H9 (cell line): ENCODE data around the gene NPTN. TPM values are rescaled to one million over a fixed set of nuclear protein-coding genes. Genes with fewer than 3 reads are reported as not detected.

Experiments used
- DNase-seq: peaks from one replicate; pipeline ENCODE4 v3.0.0-alpha.2; 2017
- H2AFZ ChIP-seq: one replicate; pipeline ENCODE4 v1.6.1; 2013; ENCODE audit warnings: mild to moderate bottlenecking, low read length, control low read depth, moderate library complexity
- H2AK5ac ChIP-seq: 2 replicates; pipeline ENCODE4 v1.6.1; 2013; ENCODE audit warnings: low read length, control low read depth, mixed read lengths; ENCODE audit not compliant: insufficient read length
- H2BK120ac ChIP-seq: one replicate; pipeline ENCODE4 v1.6.1; 2013; ENCODE audit warnings: low read depth, mild to moderate bottlenecking, low read length, control low read depth, inconsistent platforms; ENCODE audit not compliant: poor library complexity, severe bottlenecking
- H2BK12ac ChIP-seq: 2 replicates; pipeline ENCODE4 v1.6.1; 2013; ENCODE audit warnings: low read length, control low read depth, mixed read lengths, low read depth; ENCODE audit not compliant: insufficient read length
- H2BK15ac ChIP-seq: 2 replicates; pipeline ENCODE4 v1.6.1; 2013; ENCODE audit warnings: low read depth, low read length, control low read depth
- H2BK20ac ChIP-seq: one replicate; pipeline ENCODE4 v1.6.1; 2013; ENCODE audit warnings: low read depth, mild to moderate bottlenecking, low read length, control low read depth, inconsistent platforms; ENCODE audit not compliant: poor library complexity, severe bottlenecking
- H2BK5ac ChIP-seq: 2 replicates; pipeline ENCODE4 v1.6.1; 2013; ENCODE audit warnings: low read length, control low read depth, mixed read lengths; ENCODE audit not compliant: insufficient read length
- H3K14ac ChIP-seq: 2 replicates; pipeline ENCODE4 v1.6.1; 2013; ENCODE audit warnings: low read length, control low read depth; ENCODE audit not compliant: insufficient read depth
- H3K18ac ChIP-seq: 2 replicates; pipeline ENCODE4 v1.6.1; 2013; ENCODE audit warnings: low read depth, mild to moderate bottlenecking, mixed read lengths, low read length, control low read depth; ENCODE audit not compliant: insufficient read length
- H3K23ac ChIP-seq: 2 replicates; pipeline ENCODE4 v1.6.1; 2013; ENCODE audit warnings: low read length, control low read depth, mixed read lengths, low read depth; ENCODE audit not compliant: insufficient read length
- H3K23me2 ChIP-seq: 2 replicates; pipeline ENCODE4 v1.6.1; 2013; ENCODE audit warnings: low read depth, mild to moderate bottlenecking, mixed read lengths, low read length, control low read depth; ENCODE audit not compliant: insufficient read length, poor library complexity, severe bottlenecking
- H3K27ac ChIP-seq: 2 replicates; pipeline ENCODE4 v1.5.1; 2013; ENCODE audit warnings: low read length, control low read depth, mixed read lengths, low read depth; ENCODE audit not compliant: insufficient read length
- H3K27me3 ChIP-seq: 2 replicates; pipeline ENCODE4 v1.6.1; 2013; ENCODE audit warnings: low read length, control low read depth, inconsistent platforms; ENCODE audit not compliant: insufficient read depth
- H3K4ac ChIP-seq: 2 replicates; pipeline ENCODE4 v1.6.1; 2013; ENCODE audit warnings: low read depth, mild to moderate bottlenecking, control low read depth, inconsistent platforms, low read length, moderate library complexity
- H3K4me1 ChIP-seq: 2 replicates; pipeline ENCODE4 v1.6.1; 2013; ENCODE audit warnings: low read length, control low read depth, inconsistent platforms; ENCODE audit not compliant: insufficient read depth
- H3K4me2 ChIP-seq: 2 replicates; pipeline ENCODE4 v1.6.1; 2013; ENCODE audit warnings: low read length, control low read depth, mixed read lengths; ENCODE audit not compliant: insufficient read length, insufficient read depth
- H3K56ac ChIP-seq: 2 replicates; pipeline ENCODE4 v1.6.1; 2013; ENCODE audit warnings: low read depth, mild to moderate bottlenecking, mixed read lengths, low read length, control low read depth; ENCODE audit not compliant: insufficient read length
- H3K79me1 ChIP-seq: 2 replicates; pipeline ENCODE4 v1.6.1; 2013; ENCODE audit warnings: low read depth, mild to moderate bottlenecking, moderate library complexity, low read length, control low read depth, inconsistent platforms; ENCODE audit not compliant: insufficient read depth, poor library complexity, severe bottlenecking
- H3K79me2 ChIP-seq: 2 replicates; pipeline ENCODE4 v1.6.1; 2013; ENCODE audit warnings: low read length, control low read depth, inconsistent platforms; ENCODE audit not compliant: insufficient read depth
- H3K9ac ChIP-seq: 2 replicates; pipeline ENCODE4 v1.6.1; 2013; ENCODE audit warnings: low read length, control low read depth, mixed read lengths; ENCODE audit not compliant: insufficient read length; ENCODE audit errors: extremely low read depth
- H3K9me3 ChIP-seq: one replicate; pipeline ENCODE4 v1.6.1; 2013; ENCODE audit warnings: low read depth, low read length, inconsistent platforms; ENCODE audit not compliant: control insufficient read depth
- H3T11ph ChIP-seq: one replicate; pipeline ENCODE4 v1.6.1; 2013; ENCODE audit warnings: mild to moderate bottlenecking, low read length, control low read depth, inconsistent platforms
- H4K20me1 ChIP-seq: one replicate; pipeline ENCODE4 v1.6.1; 2013; ENCODE audit not compliant: control insufficient read depth, insufficient read length, insufficient read depth
- H4K5ac ChIP-seq: 2 replicates; pipeline ENCODE4 v1.6.1; 2013; ENCODE audit warnings: low read depth, mild to moderate bottlenecking, mixed read lengths, low read length, control low read depth; ENCODE audit not compliant: insufficient read length
- H4K8ac ChIP-seq: replicated peaks from 2 replicates; pipeline ENCODE4 v1.6.1; 2013; ENCODE audit warnings: low read length, control low read depth, mixed read lengths, low read depth; ENCODE audit not compliant: insufficient read length
- H4K91ac ChIP-seq: 2 replicates; pipeline ENCODE4 v1.6.1; 2013; ENCODE audit warnings: low read depth, mild to moderate bottlenecking, moderate library complexity, mixed read lengths, low read length, control low read depth; ENCODE audit not compliant: insufficient read length
- H3K27ac Mint-ChIP-seq, 3 experiments: 2 replicates in 2 of 3; 3 replicates in 1 of 3; pipeline ENCODE4 v1.8.0; 2020 to 2021; ENCODE audit warnings: mixed read lengths in 3 of 3, mild to moderate bottlenecking in 1 of 3, moderate library complexity in 1 of 3
- H3K27me3 Mint-ChIP-seq: 2 replicates; pipeline ENCODE4 v1.8.0; 2021; ENCODE audit warnings: low read depth, mild to moderate bottlenecking, moderate library complexity, mixed read lengths
- H3K36me3 Mint-ChIP-seq, 3 experiments: 2 replicates in 2 of 3; 3 replicates in 1 of 3; pipeline ENCODE4 v1.8.0; 2020 to 2021; ENCODE audit warnings: low read depth in 3 of 3, mixed read lengths in 3 of 3; ENCODE audit not compliant: insufficient read depth in 1 of 3
- H3K4me1 Mint-ChIP-seq, 2 experiments: 2 replicates each; pipeline ENCODE4 v1.8.0; 2020; ENCODE audit warnings: mixed read lengths in 2 of 2
- H3K4me3 Mint-ChIP-seq, 2 experiments: 2 replicates in 1 of 2; 3 replicates in 1 of 2; pipeline ENCODE4 v1.8.0; 2020 to 2021; ENCODE audit warnings: mild to moderate bottlenecking in 2 of 2, mixed read lengths in 2 of 2, moderate library complexity in 1 of 2
- H3K9me3 Mint-ChIP-seq, 2 experiments: 2 replicates in 1 of 2; 3 replicates in 1 of 2; pipeline ENCODE4 v1.8.0; 2020; ENCODE audit warnings: mild to moderate bottlenecking in 2 of 2, mixed read lengths in 2 of 2, moderate library complexity in 1 of 2
- WGBS: extraction: QIAGEN DNeasy Blood & Tissue Kit; methylation state at CpG from one replicate; pipeline ENCODE4 v1.1.7; 2013; ENCODE audit warnings: missing lambda C conversion rate, low lambda C conversion rate, mixed read lengths; ENCODE audit not compliant: insufficient read length; ENCODE audit errors: extremely low coverage; 5-methylcytosine and 5-hydroxymethylcytosine counted together
- total RNA-seq: library from RNA; stranded (reverse); gene quantifications from 2 replicates; pipeline ENCODE4 v1.2.1, GENCODE V29; 2021
- TF ChIP-seq, protein P1 (sequence below): fragments of 200-600 bp; sonication (generic); conservative IDR thresholded peaks from 3 replicates; pipeline ENCODE4 v1.8.0; 2021; ENCODE audit warnings: antibody characterized with exemption, mild to moderate bottlenecking

The NPTN gene
- total RNA-seq, 1 experiment from 2014 or later = 89.1 TPM

DNA sequence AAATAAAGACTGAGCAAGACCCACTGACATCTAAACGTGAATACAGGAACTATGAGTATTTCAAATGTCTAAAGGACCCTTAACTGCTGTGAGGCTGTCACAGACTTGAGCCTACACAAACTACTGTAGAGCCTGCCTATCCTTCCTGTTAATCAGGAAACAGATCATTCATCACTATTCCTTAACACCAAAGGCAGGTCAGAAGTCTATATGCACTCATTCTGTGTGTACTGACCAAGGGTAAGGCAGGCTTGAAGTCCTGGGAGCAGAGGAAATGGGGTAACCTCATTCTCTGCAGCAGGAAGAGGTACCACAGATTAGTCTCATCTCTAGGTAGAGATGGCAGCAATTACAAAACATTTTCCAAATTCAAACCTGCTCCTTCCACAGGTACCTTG, 30.7 kb downstream of the NPTN start:
- H4K20me1 ChIP-seq = no peaks in the 10 kb centered on the region

More for the DNA sequence above, 30.7 kb downstream of the NPTN start:
- TF ChIP-seq, protein P1, sequence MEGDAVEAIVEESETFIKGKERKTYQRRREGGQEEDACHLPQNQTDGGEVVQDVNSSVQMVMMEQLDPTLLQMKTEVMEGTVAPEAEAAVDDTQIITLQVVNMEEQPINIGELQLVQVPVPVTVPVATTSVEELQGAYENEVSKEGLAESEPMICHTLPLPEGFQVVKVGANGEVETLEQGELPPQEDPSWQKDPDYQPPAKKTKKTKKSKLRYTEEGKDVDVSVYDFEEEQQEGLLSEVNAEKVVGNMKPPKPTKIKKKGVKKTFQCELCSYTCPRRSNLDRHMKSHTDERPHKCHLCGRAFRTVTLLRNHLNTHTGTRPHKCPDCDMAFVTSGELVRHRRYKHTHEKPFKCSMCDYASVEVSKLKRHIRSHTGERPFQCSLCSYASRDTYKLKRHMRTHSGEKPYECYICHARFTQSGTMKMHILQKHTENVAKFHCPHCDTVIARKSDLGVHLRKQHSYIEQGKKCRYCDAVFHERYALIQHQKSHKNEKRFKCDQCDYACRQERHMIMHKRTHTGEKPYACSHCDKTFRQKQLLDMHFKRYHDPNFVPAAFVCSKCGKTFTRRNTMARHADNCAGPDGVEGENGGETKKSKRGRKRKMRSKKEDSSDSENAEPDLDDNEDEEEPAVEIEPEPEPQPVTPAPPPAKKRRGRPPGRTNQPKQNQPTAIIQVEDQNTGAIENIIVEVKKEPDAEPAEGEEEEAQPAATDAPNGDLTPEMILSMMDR = no peak
- Mint-ChIP-seq H3K9me3 (no peaks in the 10 kb centered on the region; a peak in 1 of 5 replicates), H3K36me3 (peaks cover 0 to 4% (median 0%) of the 10 kb centered on the region in 3 experiments; a peak in 1 of 7 replicates), H3K4me3 (no peak overlapping the region), H3K4me1 (peaks cover 36 to 44% of the 10 kb centered on the region in 2 experiments), H3K27me3 (no peaks in the 10 kb centered on the region), H3K27ac (no peak overlapping the region)
- H3T11ph ChIP-seq = no peak overlapping the region
- no CpG with 5 or more reads among the region's 1 CpG for WGBS
- no peak overlapping the region for H2AK5ac ChIP-seq
- no peak overlapping the region for H2BK20ac ChIP-seq
- no peak overlapping the region for H3K9ac ChIP-seq
- no peak overlapping the region for H4K91ac ChIP-seq
- no peak overlapping the region for H3K18ac ChIP-seq
- no peaks in the 10 kb centered on the region for H3K9me3 ChIP-seq
- DNase-seq = no peak
- no peak overlapping the region for H4K8ac ChIP-seq
- H3K23me2 ChIP-seq = no peaks in the 10 kb centered on the region
- H3K79me2 ChIP-seq = peaks cover 20% of the 10 kb centered on the region; the same call in 1 of the 2 replicates
- H2BK5ac ChIP-seq = no peak overlapping the region
- no peak overlapping the region for H3K56ac ChIP-seq
- H3K79me1 ChIP-seq = peaks cover 21% of the 10 kb centered on the region
- no peak overlapping the region for H3K23ac ChIP-seq
- H3K27me3 ChIP-seq = no peaks in the 10 kb centered on the region; the same call in 1 of the 2 replicates
- H3K14ac ChIP-seq = no peak overlapping the region
- no peak overlapping the region for H2AFZ ChIP-seq
- no peak overlapping the region for H3K4me2 ChIP-seq
- peaks cover 17% of the 10 kb centered on the region; the same call in 1 of the 2 replicates for H3K4me1 ChIP-seq
- H3K27ac ChIP-seq = no peak overlapping the region
- H2BK12ac ChIP-seq = no peak overlapping the region
- no peak overlapping the region for H2BK120ac ChIP-seq
- no peak overlapping the region for H3K4ac ChIP-seq
- no peak overlapping the region for H4K5ac ChIP-seq
- no peak overlapping the region for H2BK15ac ChIP-seq
